Measurements from ENCODE around the gene CCNDBP1.

The CCNDBP1 gene

GRCh38 chr15:43246261-43246774 lies 61.1 kb downstream of the CCNDBP1 start:
- DNase-seq (ENCODE audit: low read depth) = no peak
